ENCODE measurements around the gene PDCD7. TPM values are rescaled to one million over a fixed set of nuclear protein-coding genes. Genes with fewer than 3 reads are reported as not detected.

PDCD7 gene
- polyA plus RNA-seq, 1 of the 3 experiments (the other 2 are of a cell fraction): 15.3 TPM

GRCh38 chr15:65079580-65079979 is 54.0 kb downstream of the PDCD7 start:
- no peak for DNase-seq
- Histone ChIP-seq H3K4me3 (ENCODE audit: low read depth in 2 of 2, low read length in 1 of 2) (no peak overlapping the region), H3K9me3 (no peaks in the 10 kb centered on the region), H3K9ac (no peak overlapping the region), H3K27me3 (ENCODE audit: insufficient read depth) (0 out of 2 replicates have a peak, but pooled peaks cover 6% of the 10 kb centered on the region), H3K4me1 (ENCODE audit: control insufficient read depth in 1 of 2, insufficient read depth in 2 of 2, low read depth in 1 of 2, low read length in 1 of 2) (peaks cover 0 to 3% of the 10 kb centered on the region in 2 experiments; a peak in 1 of 4 replicates), H3K9me2 (no peaks in the 10 kb centered on the region), H3K4me2 (no peak overlapping the region), H4K20me1 (ENCODE audit: insufficient read depth) (no peaks in the 10 kb centered on the region), H2AFZ (ENCODE audit: low read depth) (no peak overlapping the region), H3F3A (replicated peaks; ENCODE audit: insufficient read depth) (no peaks in the 10 kb centered on the region), H3K36me3 (replicated peaks in 1 of 2; ENCODE audit: control insufficient read depth in 1 of 2, insufficient read depth in 2 of 2, low read length in 1 of 2) (no peaks in the 10 kb centered on the region), H3K27ac (ENCODE audit: low read depth in 2 of 2, low read length in 1 of 2) (no peak overlapping the region), H3K79me2 (ENCODE audit: insufficient read depth) (no peaks in the 10 kb centered on the region)
- ChIA-PET POLR2A (no interaction called here), CTCF (interaction anchor here (1.4 to 4.6 kb wide), 4 partner anchors 12 to 351 kb away, joined by 4 to 39 read pairs (median 6); partner anchors contain the start of gene RASL12)
- 73% methylated on average over 2 of the region's 5 CpGs for WGBS (ENCODE audit: low lambda C conversion rate)
- TF ChIP-seq ELF1 (IDR thresholded peaks at IDR 0.05): no peak
- TF ChIP-seq REST (IDR thresholded peaks at IDR 0.05; ENCODE audit: low read depth, low read length): no peak
- no peak for TF ChIP-seq IRF3 (IDR thresholded peaks at IDR 0.05; ENCODE audit: low read depth, low read length)
- no peak for TF ChIP-seq RCOR1 (IDR thresholded peaks at IDR 0.05; ENCODE audit: low read length)
- TF ChIP-seq MEF2A (IDR thresholded peaks at IDR 0.05; ENCODE audit: borderline replicate concordance, low read depth): no peak
- TF ChIP-seq CTCF (IDR thresholded peaks at IDR 0.05): no peak
- no peak for TF ChIP-seq MXI1 (IDR thresholded peaks at IDR 0.05; ENCODE audit: low read depth, low read length)
- no peak for TF ChIP-seq PBX3 (IDR thresholded peaks at IDR 0.05)
- TF ChIP-seq SMC3 (IDR thresholded peaks at IDR 0.05; ENCODE audit: low read depth, low read length): no peak
- no peak for TF ChIP-seq POLR2AphosphoS5 (IDR thresholded peaks at IDR 0.05; ENCODE audit: low read depth, low read length)
- no peak for TF ChIP-seq EP300 (IDR thresholded peaks at IDR 0.05; ENCODE audit: borderline replicate concordance in 1 of 2, low read depth in 1 of 2, low read length in 1 of 2)
- TF ChIP-seq TEAD4 (IDR thresholded peaks at IDR 0.05; ENCODE audit: borderline replicate concordance, insufficient read depth): no peak
